ENCODE results near the gene SRPK1. TPM values are rescaled to one million over a fixed set of nuclear protein-coding genes. Genes with fewer than 3 reads are reported as not detected.

The SRPK1 gene
- total RNA-seq, 1 experiment from 2014 or later = 89.4 TPM

DNA sequence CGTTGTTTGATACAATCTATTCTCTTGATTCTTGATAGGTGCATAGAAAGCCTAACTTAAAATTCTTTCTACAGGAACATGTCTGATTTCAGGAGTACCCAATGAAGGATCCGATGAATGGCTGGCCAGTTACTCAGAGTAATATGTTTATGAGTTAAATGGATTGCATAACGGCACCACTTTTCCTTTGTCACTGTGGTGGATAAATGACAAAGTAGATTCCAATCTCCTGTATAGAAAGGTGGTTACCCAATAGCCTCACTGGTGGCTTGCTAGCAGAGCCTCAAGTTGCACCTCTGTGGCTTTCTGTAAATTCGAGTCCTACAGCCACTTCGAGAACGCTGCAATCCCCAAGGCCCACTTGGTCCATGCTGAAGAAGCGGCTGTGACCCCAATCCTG is 87.4 kb downstream of the SRPK1 start:
- H3K4me3 ChIP-seq (replicated peaks in 1 of 2; ENCODE audit: low read depth in 1 of 2, low read length in 2 of 2) = no peak overlapping the region
- no peak for ATAC-seq

More for the DNA sequence above, 87.4 kb downstream of the SRPK1 start:
- RAD21 ChIA-PET (ENCODE audit: low non-redundant PET in 1 of 2, low total read pairs in 2 of 2, uncharacterized antibody in 2 of 2, unreplicated experiment in 2 of 2) = no interaction called here
- POLR2A ChIA-PET = no interaction called here
- Histone ChIP-seq H3K79me2 (ENCODE audit: insufficient read depth, low read length) (no peaks in the 10 kb centered on the region), H3K36me3 (ENCODE audit: control insufficient read depth in 1 of 2, insufficient read depth in 2 of 2, low read length in 2 of 2) (peaks cover 31 to 33% of the 10 kb centered on the region in 2 experiments), H2AFZ (ENCODE audit: low read depth, low read length, poor library complexity, severe bottlenecking) (no peak overlapping the region), H3K9ac (ENCODE audit: low read length) (no peak overlapping the region), H3K4me2 (ENCODE audit: low read length) (no peak overlapping the region), H3K9me3 (ENCODE audit: control insufficient read depth in 1 of 2, insufficient read depth in 1 of 2, low read depth in 1 of 2, low read length in 2 of 2) (no peaks in the 10 kb centered on the region), H3K27ac (ENCODE audit: low read depth, low read length) (no peak overlapping the region), H3K4me1 (ENCODE audit: control insufficient read depth in 1 of 2, insufficient read depth in 2 of 2, low read length in 2 of 2) (no peaks in the 10 kb centered on the region), H3K9me2 (ENCODE audit: insufficient read depth) (no peaks in the 10 kb centered on the region), H4K20me1 (ENCODE audit: insufficient read depth) (no peaks in the 10 kb centered on the region), H3K27me3 (ENCODE audit: insufficient read depth, low read length) (no peaks in the 10 kb centered on the region)
- no TSS peak for BruUV-seq (replicated peaks)
- intact Hi-C loops (cut with micrococcal nuclease) = no loop called here
- DNase-seq (ENCODE audit: low read depth, low spot score) = no peak
- CTCF ChIA-PET = no interaction called here
- no peak for TF ChIP-seq JUND (IDR thresholded peaks at IDR 0.05)
- TF ChIP-seq, protein P1, sequence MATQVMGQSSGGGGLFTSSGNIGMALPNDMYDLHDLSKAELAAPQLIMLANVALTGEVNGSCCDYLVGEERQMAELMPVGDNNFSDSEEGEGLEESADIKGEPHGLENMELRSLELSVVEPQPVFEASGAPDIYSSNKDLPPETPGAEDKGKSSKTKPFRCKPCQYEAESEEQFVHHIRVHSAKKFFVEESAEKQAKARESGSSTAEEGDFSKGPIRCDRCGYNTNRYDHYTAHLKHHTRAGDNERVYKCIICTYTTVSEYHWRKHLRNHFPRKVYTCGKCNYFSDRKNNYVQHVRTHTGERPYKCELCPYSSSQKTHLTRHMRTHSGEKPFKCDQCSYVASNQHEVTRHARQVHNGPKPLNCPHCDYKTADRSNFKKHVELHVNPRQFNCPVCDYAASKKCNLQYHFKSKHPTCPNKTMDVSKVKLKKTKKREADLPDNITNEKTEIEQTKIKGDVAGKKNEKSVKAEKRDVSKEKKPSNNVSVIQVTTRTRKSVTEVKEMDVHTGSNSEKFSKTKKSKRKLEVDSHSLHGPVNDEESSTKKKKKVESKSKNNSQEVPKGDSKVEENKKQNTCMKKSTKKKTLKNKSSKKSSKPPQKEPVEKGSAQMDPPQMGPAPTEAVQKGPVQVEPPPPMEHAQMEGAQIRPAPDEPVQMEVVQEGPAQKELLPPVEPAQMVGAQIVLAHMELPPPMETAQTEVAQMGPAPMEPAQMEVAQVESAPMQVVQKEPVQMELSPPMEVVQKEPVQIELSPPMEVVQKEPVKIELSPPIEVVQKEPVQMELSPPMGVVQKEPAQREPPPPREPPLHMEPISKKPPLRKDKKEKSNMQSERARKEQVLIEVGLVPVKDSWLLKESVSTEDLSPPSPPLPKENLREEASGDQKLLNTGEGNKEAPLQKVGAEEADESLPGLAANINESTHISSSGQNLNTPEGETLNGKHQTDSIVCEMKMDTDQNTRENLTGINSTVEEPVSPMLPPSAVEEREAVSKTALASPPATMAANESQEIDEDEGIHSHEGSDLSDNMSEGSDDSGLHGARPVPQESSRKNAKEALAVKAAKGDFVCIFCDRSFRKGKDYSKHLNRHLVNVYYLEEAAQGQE (IDR thresholded peaks at IDR 0.05; ENCODE audit: low read depth) = no peak
- TF ChIP-seq, protein P2, sequence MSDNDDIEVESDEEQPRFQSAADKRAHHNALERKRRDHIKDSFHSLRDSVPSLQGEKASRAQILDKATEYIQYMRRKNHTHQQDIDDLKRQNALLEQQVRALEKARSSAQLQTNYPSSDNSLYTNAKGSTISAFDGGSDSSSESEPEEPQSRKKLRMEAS (IDR thresholded peaks at IDR 0.05) = no peak
- TF ChIP-seq CEBPB (IDR thresholded peaks at IDR 0.05; ENCODE audit: low read depth) = no peak
- no peak for TF ChIP-seq CBX3 (IDR thresholded peaks at IDR 0.05; ENCODE audit: low read depth)
- no peak for TF ChIP-seq SRF (IDR thresholded peaks at IDR 0.05; ENCODE audit: low read depth)

All from HCT116 (cell line).